ENCODE results near the gene TRPM2. TPM values are rescaled to one million over a fixed set of nuclear protein-coding genes. Genes with fewer than 3 reads are reported as not detected.

The TRPM2 gene
- total and polyA plus RNA-seq, 2 of the 8 experiments (the other 6 are each of a cell fraction or from before 2014, with no cell fraction given): 0.27 to 0.28 TPM

DNA sequence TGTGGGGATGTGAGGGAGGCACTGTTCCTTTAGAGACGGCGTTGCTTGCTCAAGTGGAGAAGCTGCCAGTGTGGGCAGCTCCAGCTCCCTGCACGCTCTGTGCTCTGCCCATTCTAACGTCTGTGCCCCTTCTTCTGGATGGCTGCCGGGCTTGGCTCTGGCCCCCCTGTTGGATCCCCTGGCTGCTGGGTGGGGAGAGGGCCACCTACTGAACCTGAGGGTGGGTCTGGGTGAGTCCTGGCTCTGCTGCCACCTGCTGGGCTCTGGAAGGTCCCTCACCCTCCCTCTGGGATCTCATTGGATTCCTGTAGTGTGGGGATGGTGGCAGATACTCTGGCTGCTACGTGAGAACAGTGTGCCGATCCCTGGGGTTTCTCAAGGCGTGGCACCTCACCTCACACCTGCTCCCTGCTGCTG is 48.5 kb upstream of the TRPM2 start:
- no peak overlapping the region for H3K4me3 ChIP-seq (ENCODE audit: extremely low read depth in 1 of 4, insufficient read depth in 2 of 4, low read depth in 3 of 4, low read length in 4 of 4)
- no peak overlapping the region for H3K4ac ChIP-seq (replicated peaks; ENCODE audit: insufficient read length, low read depth, low read length)
- no peak overlapping the region for H4K5ac ChIP-seq (ENCODE audit: insufficient read length, low read depth, low read length)
- H4K91ac ChIP-seq (replicated peaks; ENCODE audit: insufficient read length, low read length): no peak overlapping the region
- H2BK12ac ChIP-seq (ENCODE audit: low read depth, low read length): no peak overlapping the region
- no peak overlapping the region for H3K27ac ChIP-seq (ENCODE audit: low read depth, low read length)
- no peak overlapping the region for H3K23ac ChIP-seq (ENCODE audit: insufficient read length)
- ChIA-PET POLR2A (ENCODE audit: partially characterized antibody) (no interaction called here), CTCF (ENCODE audit: partially characterized antibody) (interaction anchor here (0.9 to 2.2 kb wide), 9 partner anchors 9 to 206 kb away, joined by 3 to 7 read pairs (median 5); no protein-coding TSS in a partner anchor)
- no peaks in the 10 kb centered on the region for H3K9me3 ChIP-seq (ENCODE audit: insufficient read depth in 2 of 2, low read depth in 1 of 2, low read length in 1 of 2)
- H2AK5ac ChIP-seq (ENCODE audit: low read depth, low read length): no peak overlapping the region
- no peak overlapping the region for H2BK5ac ChIP-seq (ENCODE audit: low read depth, low read length)
- H3K18ac ChIP-seq (ENCODE audit: extremely low read depth, low read length): no peak overlapping the region
- H2BK20ac ChIP-seq (ENCODE audit: low read length): no peak overlapping the region
- H3K36me3 ChIP-seq (ENCODE audit: control insufficient read depth in 2 of 4, insufficient read depth in 4 of 4, low read length in 3 of 4): no peaks in the 10 kb centered on the region
- peaks cover 5% of the 10 kb centered on the region; the same call in 1 of the 2 replicates for H3K23me2 ChIP-seq (ENCODE audit: low read depth, low read length)
- no peaks in the 10 kb centered on the region for H3K27me3 ChIP-seq (replicated peaks in 1 of 4; ENCODE audit: control insufficient read depth in 3 of 4, extremely low read depth in 1 of 4, insufficient read depth in 3 of 4, low read length in 3 of 4)
- no peak overlapping the region for H3K56ac ChIP-seq (replicated peaks; ENCODE audit: insufficient read length, low read depth, low read length)
- no peak overlapping the region for H2BK120ac ChIP-seq (replicated peaks; ENCODE audit: low read depth, low read length)
- H2BK15ac ChIP-seq (ENCODE audit: low read length): no peak overlapping the region
- no peak overlapping the region for H3K4me2 ChIP-seq (ENCODE audit: insufficient read depth in 1 of 2, low read depth in 2 of 2, low read length in 2 of 2)
- no peak overlapping the region for H3K14ac ChIP-seq (ENCODE audit: insufficient read length)
- H4K20me1 ChIP-seq (replicated peaks in 1 of 2; ENCODE audit: control insufficient read depth in 1 of 2, insufficient read depth in 2 of 2, low read length in 2 of 2): peaks cover 9 to 15% of the 10 kb centered on the region in 2 experiments
- peaks cover 0 to 13% (median 4%) of the 10 kb centered on the region in 4 experiments; a peak in 5 of 7 replicates for H3K4me1 ChIP-seq (replicated peaks in 1 of 4; ENCODE audit: control insufficient read depth in 3 of 4, insufficient read depth in 4 of 4, low read length in 3 of 4)
- no peak for FAIRE-seq
- no peak overlapping the region; the same call in 1 of the 2 replicates for H4K8ac ChIP-seq (ENCODE audit: extremely low read depth, insufficient read depth, low read length)
- peaks cover 0 to 6% of the 10 kb centered on the region in 2 experiments; a peak in 1 of 4 replicates for H3K79me2 ChIP-seq (ENCODE audit: control insufficient read depth in 1 of 2, insufficient read depth in 2 of 2, low read length in 2 of 2)
- no peak for DNase-seq (ENCODE audit: low read depth in 1 of 2, low spot score in 2 of 2)
- no peak overlapping the region for H3K9ac ChIP-seq (replicated peaks in 1 of 4; ENCODE audit: extremely low read depth in 1 of 4, low read depth in 3 of 4, low read length in 3 of 4)
- 94% methylated on average over 8 of the region's 8 CpGs; no CpG with 5 or more reads in 1 of the 2 experiments for WGBS, 2 experiments (ENCODE audit: extremely low coverage in 1 of 2, insufficient coverage in 1 of 2, insufficient read length in 1 of 2, insufficient replicate concordance in 2 of 2, low coverage in 1 of 2, low lambda C conversion rate in 2 of 2, missing lambda C conversion rate in 1 of 2)
- H3K79me1 ChIP-seq (ENCODE audit: low read depth, low read length): peaks cover 6% of the 10 kb centered on the region; the same call in 1 of the 2 replicates
- H2AFZ ChIP-seq (ENCODE audit: low read length): no peak overlapping the region
- TF ChIP-seq HDAC2 (IDR thresholded peaks at IDR 0.05; ENCODE audit: borderline replicate concordance in 1 of 2, low read depth in 2 of 2, low read length in 2 of 2) (no peak), SIN3A (conservative IDR thresholded peaks at IDR 0.05 in 1 of 2, IDR thresholded peaks at IDR 0.05 in 1 of 2; ENCODE audit: low read depth in 1 of 2, low read length in 2 of 2) (no peak), ATF3 (IDR thresholded peaks at IDR 0.05; ENCODE audit: insufficient read depth, low read depth, low read length) (no peak)

Measured in H1 (cell line).